D341Med (cell line): ENCODE measurements around the gene GLE1.

Experiments
- DNase-seq: peaks from one replicate; pipeline ENCODE4 v3.0.0; 2012; ENCODE audit warnings: low spot score

Gene GLE1, protein sequence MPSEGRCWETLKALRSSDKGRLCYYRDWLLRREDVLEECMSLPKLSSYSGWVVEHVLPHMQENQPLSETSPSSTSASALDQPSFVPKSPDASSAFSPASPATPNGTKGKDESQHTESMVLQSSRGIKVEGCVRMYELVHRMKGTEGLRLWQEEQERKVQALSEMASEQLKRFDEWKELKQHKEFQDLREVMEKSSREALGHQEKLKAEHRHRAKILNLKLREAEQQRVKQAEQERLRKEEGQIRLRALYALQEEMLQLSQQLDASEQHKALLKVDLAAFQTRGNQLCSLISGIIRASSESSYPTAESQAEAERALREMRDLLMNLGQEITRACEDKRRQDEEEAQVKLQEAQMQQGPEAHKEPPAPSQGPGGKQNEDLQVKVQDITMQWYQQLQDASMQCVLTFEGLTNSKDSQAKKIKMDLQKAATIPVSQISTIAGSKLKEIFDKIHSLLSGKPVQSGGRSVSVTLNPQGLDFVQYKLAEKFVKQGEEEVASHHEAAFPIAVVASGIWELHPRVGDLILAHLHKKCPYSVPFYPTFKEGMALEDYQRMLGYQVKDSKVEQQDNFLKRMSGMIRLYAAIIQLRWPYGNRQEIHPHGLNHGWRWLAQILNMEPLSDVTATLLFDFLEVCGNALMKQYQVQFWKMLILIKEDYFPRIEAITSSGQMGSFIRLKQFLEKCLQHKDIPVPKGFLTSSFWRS

DNA sequence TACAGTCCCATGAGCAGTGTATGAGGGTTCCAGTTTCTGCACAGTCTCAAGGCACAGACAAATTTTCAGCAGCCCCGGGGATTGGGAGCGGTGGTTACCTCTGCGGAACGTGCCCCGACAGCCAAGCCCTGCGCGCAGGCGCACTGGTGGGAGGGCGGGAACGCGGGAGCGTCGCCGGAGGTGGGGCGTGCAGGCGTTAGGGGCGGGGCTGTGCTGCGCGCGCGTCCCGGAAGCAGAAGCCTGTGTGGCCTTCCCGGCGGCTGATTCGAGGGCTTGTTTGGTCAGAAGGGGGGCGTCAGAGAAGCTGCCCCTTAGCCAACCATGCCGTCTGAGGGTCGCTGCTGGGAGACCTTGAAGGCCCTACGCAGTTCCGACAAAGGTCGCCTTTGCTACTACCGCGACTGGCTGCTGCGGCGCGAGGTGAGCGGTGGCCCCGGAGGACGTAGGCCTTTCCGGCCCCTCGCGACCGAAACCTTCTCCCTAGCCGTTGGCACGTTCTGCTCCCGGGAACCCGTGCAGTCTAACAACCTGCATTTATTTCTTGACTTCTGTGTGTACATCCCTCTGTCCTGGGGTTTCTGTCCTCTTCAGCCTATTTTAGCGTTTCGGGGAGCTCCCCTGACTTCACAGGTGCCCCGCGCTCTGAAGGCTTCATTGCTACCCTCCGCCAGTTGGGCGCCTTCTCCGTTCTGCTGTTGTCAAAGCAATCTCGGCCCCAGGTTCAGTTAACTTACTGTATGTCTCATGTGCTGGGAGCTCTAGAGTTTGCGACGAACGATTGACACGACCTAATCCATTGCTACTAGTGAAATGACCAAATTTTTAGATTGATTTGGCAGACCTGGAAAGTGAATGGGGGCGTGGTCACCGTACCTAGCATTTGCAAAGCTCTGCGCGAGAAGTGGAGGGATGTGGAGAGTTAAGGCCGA is at the start of gene GLE1:
GLE1 (plus strand) TSS at position 235 of the 929 bp plus-strand sequence; CDS start at position 322, 87 bp downstream.
- peak; percentile 100 for DNase-seq

- no peak for DNase-seq
Observed at GRCh38 chr9:128454991-128455390, 49.5 kb upstream of the GLE1 start.

DNA sequence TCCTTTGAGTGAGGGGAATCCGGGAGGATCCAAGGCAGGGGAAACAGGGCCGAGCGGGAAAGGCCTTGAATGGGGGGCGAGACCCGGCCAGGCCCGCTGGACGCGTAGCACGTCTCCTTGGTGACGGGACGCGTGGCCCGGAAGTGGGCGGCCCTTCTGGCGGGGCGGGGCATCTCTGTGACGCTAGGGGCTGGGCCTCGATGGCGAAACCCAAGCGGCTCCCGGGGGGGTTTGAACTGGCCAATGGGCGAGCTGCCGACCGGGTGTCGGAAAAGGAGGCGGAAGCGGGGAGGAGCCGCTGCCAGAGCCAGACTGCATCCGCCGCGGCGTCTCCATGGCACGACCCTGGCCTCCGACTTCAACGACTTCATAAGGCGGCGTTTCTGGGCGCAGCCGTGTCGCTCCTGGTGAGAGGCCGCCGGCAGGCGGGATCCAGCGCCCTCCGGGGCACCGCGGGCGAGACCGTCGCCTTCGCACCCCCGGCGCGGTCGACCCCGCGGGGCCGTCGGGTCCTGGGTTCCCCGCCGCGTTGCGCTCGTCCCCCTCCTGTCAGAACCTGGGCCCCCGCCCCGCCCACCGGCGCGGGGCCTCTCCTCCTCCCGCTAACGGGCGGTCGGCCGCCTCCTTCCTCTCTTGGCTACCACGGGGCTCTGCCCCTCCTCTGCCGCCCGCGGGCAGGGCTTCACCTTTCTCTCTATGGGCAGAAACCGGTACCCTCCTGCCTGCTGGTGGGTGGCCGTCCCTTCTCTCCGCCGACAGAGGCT is 48.5 kb upstream of the GLE1 start, which contains the start of gene ODF2:
ODF2 (plus strand) TSS at position 158 of the 764 bp plus-strand sequence; CDS start at position 244, 86 bp downstream.
- peak; percentile 99 for DNase-seq

DNA sequence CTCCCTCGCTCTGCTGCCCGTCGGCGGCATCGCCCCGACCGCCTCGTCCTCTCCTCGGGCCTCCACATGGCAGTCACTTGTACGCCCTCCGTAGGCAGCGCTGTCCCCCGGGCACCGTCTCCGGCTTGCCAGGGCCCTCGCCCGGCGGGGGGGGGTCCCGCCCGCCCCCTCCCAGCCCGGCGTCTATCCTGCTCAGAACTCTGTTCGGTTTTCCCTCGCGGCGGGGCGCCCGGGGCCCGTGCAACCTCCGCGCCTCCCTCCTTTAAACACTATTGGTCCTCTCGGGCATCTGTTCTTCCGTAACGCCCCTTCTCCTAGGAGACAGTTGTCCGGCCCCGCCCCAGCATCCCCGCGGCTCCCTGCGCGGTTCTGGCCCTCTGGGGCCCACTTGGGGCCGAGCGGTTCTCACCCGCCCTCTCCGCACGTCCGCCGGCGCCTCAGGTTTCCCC is 47.9 kb upstream of the GLE1 start:
- DNase-seq: peak; percentile 93

GRCh38 chr9:128457207-128457606 is 47.3 kb upstream of the GLE1 start:
- DNase-seq: no peak

DNA sequence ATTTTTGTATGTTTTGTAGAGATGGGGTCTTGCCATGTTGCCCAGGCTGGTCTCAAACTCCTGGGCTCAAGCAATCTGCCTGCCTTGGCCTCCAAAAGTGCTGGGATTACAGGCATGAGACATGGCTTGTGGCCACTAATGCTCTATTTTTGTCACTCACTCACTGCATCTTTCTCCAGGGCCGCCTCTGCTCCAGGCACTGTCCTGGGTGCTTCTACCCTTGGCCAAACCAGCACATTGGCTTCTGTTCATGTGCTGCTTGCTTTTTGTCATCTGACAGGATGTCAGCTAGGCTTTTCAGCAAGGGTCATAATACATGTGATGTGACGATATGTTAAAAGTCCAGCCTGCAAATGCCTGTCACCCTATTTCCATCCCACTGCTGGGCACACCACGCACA is 45.5 kb upstream of the GLE1 start:
- DNase-seq: no peak

GRCh38 chr9:128469070-128469469 is 35.4 kb upstream of the GLE1 start:
- DNase-seq: no peak

- DNase-seq: no peak
Observed at GRCh38 chr9:128470560-128470959, 34.0 kb upstream of the GLE1 start.

- no peak for DNase-seq
Observed at GRCh38 chr9:128473104-128473503, 31.4 kb upstream of the GLE1 start.

DNA sequence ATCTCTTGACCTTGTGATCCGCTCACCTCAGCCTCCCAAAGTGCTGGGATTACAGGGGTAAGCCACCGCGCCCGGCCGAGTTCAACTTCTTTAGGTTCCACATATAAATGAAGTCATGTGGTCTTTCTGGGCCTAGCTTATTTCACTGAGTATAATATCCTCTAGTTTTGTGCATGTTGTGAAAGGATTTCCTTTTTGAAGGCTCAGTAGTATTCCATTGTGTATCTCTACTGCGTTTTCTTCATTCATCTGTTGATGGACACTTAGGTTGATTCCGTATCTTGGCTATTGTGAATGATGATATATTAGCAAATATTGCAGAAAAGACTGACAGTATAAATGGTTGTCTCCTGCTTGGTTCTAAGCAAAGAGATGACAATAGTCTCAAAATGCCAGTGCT is 28.7 kb upstream of the GLE1 start:
- DNase-seq: no peak

DNA sequence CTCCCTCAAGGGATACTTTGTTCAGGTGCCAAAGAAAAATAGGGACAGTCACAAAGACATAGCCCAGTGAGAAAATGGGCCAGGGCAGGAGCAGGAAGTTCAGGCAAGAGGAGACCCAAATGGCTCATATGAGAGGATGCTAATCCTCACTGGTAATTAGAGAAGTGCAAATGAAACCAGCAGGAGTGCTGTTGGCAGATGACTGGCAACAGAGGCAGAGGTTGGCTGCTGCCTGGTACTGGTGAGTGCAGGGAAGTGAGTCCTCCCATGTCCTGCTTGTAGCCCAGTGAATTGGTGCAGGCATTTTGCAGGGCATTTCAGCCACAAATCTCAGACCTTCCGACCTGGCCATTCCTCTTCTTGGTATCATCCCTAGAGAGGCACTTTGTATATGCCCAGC is 25.3 kb upstream of the GLE1 start:
- DNase-seq: no peak

GRCh38 chr9:128481561-128481960 is 23.0 kb upstream of the GLE1 start:
- DNase-seq: no peak

- no peak for DNase-seq
Observed at GRCh38 chr9:128482186-128482585, 22.3 kb upstream of the GLE1 start.

DNA sequence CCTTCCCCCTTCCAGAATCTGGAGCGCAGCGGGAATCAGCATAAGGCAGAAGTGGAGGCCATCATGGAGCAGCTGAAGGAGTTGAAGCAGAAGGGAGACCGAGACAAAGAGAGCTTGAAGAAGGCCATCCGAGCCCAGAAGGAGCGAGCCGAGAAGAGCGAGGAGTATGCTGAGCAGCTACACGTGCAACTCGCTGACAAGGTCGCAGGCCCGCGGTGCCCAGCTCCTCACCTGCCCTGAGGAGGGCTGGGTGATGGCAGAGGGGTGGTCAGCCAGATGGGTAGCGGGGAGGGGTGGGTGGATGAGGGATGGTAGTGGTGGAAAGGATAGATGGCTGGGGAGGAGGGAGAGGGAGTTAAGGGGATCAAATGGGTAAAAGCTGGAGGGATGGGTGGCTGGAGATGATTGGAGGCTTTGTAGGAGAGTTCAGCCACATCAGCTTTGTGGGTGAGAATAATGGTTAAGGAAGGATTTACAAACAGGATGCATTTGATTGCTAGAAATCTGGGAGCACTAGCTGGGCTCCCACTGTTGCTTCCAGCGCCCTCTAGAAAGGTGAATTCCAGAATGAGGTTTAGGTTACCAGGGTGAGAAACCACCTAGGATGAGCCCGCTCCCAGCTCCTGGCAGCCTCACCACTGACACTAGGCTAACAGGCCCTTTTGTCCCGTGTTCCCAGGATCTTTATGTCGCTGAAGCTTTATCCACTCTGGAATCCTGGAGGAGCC is 19.7 kb upstream of the GLE1 start:
- DNase-seq: no peak

GRCh38 chr9:128485414-128485855 is 19.1 kb upstream of the GLE1 start:
- DNase-seq: no peak

DNA sequence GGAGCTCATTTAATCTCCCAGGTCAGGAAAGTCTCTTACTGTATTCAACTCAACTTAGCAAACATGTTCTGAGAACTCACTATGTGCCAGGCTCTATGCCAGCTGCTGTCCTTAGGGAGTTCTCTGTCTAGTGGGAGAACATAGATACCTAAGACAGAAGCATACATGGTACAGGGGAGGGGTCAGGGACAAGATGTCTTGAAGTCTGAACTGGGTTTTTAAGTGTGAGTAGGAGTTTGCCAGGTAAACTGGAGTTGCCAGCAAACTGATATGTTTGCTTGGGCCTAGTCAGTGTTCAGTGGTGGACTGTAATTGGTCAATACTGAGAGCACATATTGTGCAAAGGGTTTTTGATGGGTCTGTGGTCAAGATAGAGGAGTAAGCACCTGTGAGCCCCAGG is 18.3 kb upstream of the GLE1 start:
- DNase-seq: no peak

GRCh38 chr9:128493424-128493823 is 11.1 kb upstream of the GLE1 start:
- peak; percentile 68 for DNase-seq

DNA sequence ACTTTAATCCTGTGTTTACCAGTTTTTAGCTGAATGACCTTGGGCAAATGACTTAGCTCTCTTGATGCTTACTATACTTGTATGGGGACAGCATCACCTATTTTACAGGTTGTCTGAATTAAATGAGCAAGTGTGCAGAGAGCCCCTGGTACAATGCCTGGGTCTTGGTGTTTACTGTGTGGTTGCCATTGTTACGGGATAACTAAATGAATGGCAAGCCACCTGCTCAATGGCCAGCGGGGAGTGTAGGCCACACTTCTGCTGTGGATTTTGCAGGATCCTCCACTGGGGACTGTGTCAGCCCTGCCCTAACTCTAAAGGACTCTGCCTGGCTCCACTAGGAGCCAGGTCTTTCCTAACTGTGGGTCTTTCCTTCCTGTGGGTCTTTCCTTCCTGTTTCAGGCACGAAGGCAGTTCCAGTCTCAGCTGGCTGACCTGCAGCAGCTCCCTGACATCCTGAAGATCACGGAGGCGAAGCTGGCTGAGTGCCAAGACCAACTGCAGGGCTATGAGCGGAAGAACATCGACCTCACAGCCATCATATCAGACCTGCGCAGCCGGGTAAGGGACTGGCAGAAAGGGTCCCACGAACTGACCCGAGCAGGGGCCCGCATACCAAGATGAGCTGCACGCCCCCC is 10.3 kb upstream of the GLE1 start:
- DNase-seq: no peak

DNA sequence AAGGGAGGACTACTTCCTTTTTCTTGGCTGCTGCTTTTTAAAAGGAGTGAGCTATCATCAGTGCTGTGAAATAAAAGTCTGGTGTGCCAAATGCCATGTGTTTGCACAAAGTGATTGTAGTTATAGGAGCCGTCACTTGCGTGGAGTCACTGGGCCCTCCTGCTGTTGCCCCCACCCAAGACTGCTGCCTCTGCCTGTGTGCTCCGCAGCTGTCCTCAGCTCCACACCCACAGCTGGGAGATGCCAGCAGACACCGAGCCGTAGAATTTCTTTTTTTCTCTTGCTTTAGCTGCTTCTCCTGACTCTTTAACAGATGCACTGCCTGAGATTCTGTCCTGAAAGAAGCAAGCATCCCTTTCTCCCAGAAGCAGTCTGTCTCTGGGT is 9.8 kb upstream of the GLE1 start:
- DNase-seq: no peak

GRCh38 chr9:128495296-128495695 is 9.2 kb upstream of the GLE1 start:
- no peak for DNase-seq
